Mucosa of stomach (tissue), 1 donor: Measurements from ENCODE around the gene TARS2.
A peak's percentile ranks its signal among the peaks of the same experiment; 100 is the strongest.

Source experiments
- H3K27me3 ChIP-seq: one replicate; pipeline ENCODE4 v1.7.0; 2013; ENCODE audit warnings: mild to moderate bottlenecking, low read length; ENCODE audit not compliant: control insufficient read depth, insufficient read depth
- H3K36me3 ChIP-seq: one replicate; pipeline ENCODE4 v1.7.0; 2013; ENCODE audit warnings: low read length; ENCODE audit not compliant: control insufficient read depth, insufficient read depth
- H3K4me1 ChIP-seq: one replicate; pipeline ENCODE4 v1.7.0; 2013; ENCODE audit warnings: mild to moderate bottlenecking, low read length; ENCODE audit not compliant: control insufficient read depth, insufficient read depth
- H3K4me3 ChIP-seq: one replicate; pipeline ENCODE4 v1.7.0; 2013; ENCODE audit warnings: low read length
- H3K9ac ChIP-seq: one replicate; pipeline ENCODE4 v1.7.0; 2013; ENCODE audit warnings: mild to moderate bottlenecking, low read length, moderate library complexity
- H3K9me3 ChIP-seq: one replicate; pipeline ENCODE4 v1.7.0; 2013; ENCODE audit warnings: mild to moderate bottlenecking, low read length, moderate library complexity; ENCODE audit not compliant: control insufficient read depth
- donor health status: Pancreatic carcinoma.

TARS2 gene

GRCh38 chr1:150477320-150477719 is 9.9 kb upstream of the TARS2 start:
- Histone ChIP-seq H3K4me1 (peaks cover 15% of the 10 kb centered on the region), H3K9ac (no peak overlapping the region)

DNA sequence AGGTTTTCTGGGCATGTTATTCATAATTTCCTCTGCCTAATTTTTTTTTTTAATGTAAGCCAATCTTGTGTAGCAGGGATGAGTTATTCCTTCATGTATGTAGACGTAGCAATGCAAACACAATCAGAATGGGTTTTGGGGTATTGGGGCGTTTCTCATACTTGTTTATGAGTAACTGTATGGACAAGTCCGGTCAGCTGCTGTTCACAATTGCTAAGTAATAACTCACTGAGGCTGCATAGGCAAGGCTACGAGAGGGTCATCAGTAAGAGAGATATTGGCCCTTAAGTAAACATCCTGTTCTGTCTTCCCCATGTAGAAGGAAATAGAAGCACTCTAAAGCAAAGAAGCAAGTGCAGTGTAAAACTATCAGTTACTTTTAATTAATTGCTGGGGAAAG is 9.5 kb upstream of the TARS2 start:
- Histone ChIP-seq H3K9ac (no peak overlapping the region), H3K36me3 (peaks cover 3% of the 10 kb centered on the region), H3K4me1 (peaks cover 15% of the 10 kb centered on the region), H3K9me3 (no peaks in the 10 kb centered on the region), H3K27me3 (no peaks in the 10 kb centered on the region), H3K4me3 (no peak overlapping the region)

More at GRCh38 chr1:150477320-150477719, 9.9 kb upstream of the TARS2 start:
- Histone ChIP-seq H3K9me3 (no peaks in the 10 kb centered on the region), H3K4me3 (no peak overlapping the region), H3K36me3 (peaks cover 6% of the 10 kb centered on the region), H3K27me3 (no peaks in the 10 kb centered on the region)

DNA sequence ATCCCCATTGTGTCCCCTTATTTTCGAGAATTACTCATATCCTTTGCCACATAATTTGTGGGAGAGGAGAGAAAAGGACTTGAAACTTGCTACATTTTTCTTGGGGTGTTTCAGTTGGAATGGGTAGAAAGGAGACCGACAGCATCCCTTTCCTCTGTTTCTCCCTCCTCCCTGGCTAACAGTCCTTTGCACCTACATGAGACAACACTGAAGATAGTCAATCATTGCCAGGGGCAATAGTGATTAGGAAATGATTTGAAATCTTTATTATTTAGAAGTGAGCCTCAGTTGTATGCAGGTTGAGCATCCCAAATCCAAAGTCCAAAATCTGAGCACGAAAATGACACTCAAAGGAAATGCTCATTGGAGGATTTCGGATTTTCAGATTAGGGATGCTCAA is 7.8 kb upstream of the TARS2 start:
- Histone ChIP-seq H3K9ac (no peak overlapping the region), H3K27me3 (no peaks in the 10 kb centered on the region), H3K9me3 (no peaks in the 10 kb centered on the region), H3K36me3 (no peaks in the 10 kb centered on the region), H3K4me3 (no peak overlapping the region), H3K4me1 (peaks cover 15% of the 10 kb centered on the region)

DNA sequence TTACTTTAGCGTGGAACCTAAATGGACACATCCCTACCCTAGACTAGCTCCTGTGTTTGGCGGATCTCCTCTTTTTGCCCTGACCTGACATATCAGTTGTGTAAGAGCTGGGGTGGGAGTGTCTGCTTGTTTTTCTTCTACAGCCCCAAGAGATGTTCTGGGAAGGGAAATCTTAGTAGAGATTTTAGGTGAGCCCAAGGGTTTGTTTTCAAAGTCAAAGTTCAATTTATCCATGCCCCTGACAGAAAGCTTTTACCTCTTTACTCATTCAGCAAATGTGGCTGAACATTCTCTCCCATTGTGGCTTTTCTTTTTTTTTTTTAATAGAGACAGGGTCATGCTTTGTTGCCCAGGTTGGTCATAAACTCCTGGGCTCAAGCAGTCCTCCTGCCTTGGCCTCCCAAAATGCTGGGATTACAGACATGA is 7.3 kb upstream of the TARS2 start:
- H3K4me1 ChIP-seq: peaks cover 15% of the 10 kb centered on the region
- H3K36me3 ChIP-seq: no peaks in the 10 kb centered on the region
- no peaks in the 10 kb centered on the region for H3K9me3 ChIP-seq
- no peak overlapping the region for H3K4me3 ChIP-seq
- H3K27me3 ChIP-seq: no peaks in the 10 kb centered on the region
- no peak overlapping the region for H3K9ac ChIP-seq

GRCh38 chr1:150484431-150484830 is 2.8 kb upstream of the TARS2 start:
- H3K4me3 ChIP-seq: no peak overlapping the region
- H3K9me3 ChIP-seq: no peaks in the 10 kb centered on the region
- H3K27me3 ChIP-seq: no peaks in the 10 kb centered on the region
- H3K4me1 ChIP-seq: peaks cover 8% of the 10 kb centered on the region
- H3K9ac ChIP-seq: no peak overlapping the region
- no peaks in the 10 kb centered on the region for H3K36me3 ChIP-seq

DNA sequence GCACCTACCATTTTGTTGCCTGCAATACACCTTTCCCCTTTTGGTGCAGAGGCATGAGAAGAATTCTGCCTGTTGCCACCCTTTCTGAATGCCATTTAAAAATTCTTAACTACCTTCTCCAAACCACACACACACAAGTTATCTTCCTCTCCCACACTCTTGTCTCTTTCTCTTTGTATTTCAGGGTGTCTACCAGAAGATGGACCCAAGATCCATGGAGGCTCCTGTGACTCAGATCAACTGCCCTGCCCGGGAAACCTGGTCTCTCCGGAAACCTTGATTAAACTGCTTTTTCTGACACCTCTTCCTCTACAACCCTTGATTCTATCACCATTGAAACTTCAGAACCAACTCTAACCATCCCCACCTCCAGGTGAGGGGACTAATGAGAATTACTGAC is 2.4 kb upstream of the TARS2 start:
- Histone ChIP-seq H3K9ac (no peak overlapping the region), H3K4me1 (peaks cover 8% of the 10 kb centered on the region), H3K9me3 (no peaks in the 10 kb centered on the region), H3K36me3 (no peaks in the 10 kb centered on the region), H3K27me3 (no peaks in the 10 kb centered on the region), H3K4me3 (no peak overlapping the region)

GRCh38 chr1:150487763-150488115 is 520 bp downstream of the TARS2 start:
- peaks cover 8% of the 10 kb centered on the region for H3K4me1 ChIP-seq
- peak overlapping the region; percentile 88 for H3K4me3 ChIP-seq
- no peaks in the 10 kb centered on the region for H3K9me3 ChIP-seq
- no peaks in the 10 kb centered on the region for H3K27me3 ChIP-seq
- peak overlapping the region; percentile 99 for H3K9ac ChIP-seq
- peaks cover 4% of the 10 kb centered on the region for H3K36me3 ChIP-seq

DNA sequence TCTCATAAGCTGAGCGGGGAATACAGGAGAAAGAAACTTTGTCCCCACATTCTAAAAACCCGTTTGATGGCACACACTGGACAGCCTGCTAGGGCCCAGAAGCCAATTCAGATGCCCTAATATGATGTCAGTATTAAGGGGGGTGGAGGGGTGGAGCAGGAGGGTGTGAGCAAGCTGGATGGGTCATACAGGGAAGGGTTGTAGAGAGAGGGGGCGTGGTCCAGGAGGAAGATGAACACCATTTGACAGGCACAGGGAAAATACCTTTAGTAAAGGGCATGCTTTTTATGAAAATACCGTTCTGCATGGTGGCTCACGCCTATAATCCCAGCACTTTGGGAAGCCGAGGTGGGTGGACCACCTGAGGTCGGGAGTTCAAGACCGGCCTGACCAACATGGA is 6.0 kb downstream of the TARS2 start:
- H3K36me3 ChIP-seq: peaks cover 4% of the 10 kb centered on the region
- peaks cover under 1% of the 10 kb centered on the region for H3K4me1 ChIP-seq
- H3K9me3 ChIP-seq: no peaks in the 10 kb centered on the region
- H3K4me3 ChIP-seq: no peak overlapping the region
- H3K9ac ChIP-seq: no peak overlapping the region
- no peaks in the 10 kb centered on the region for H3K27me3 ChIP-seq

DNA sequence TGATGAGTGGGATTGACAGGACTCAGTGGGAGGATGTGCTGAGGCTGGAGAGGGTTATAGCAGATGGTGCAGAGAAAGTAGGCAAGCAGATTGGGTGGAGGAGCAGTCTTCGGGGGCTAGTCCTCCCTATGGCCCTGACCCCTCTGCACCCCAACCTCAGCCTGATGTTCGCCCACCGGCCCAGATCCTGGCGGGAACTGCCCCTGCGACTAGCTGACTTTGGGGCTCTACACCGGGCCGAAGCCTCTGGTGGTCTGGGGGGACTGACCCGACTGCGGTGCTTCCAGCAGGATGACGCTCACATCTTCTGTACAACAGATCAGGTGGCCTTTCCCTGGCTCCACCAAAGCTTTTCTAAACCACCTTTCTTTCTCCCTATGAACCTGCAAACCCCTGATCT is 11.1 kb downstream of the TARS2 start:
- no peak overlapping the region for H3K4me3 ChIP-seq
- no peak overlapping the region for H3K9ac ChIP-seq
- H3K27me3 ChIP-seq: no peaks in the 10 kb centered on the region
- H3K36me3 ChIP-seq: no peaks in the 10 kb centered on the region
- H3K4me1 ChIP-seq: no peaks in the 10 kb centered on the region
- no peaks in the 10 kb centered on the region for H3K9me3 ChIP-seq

DNA sequence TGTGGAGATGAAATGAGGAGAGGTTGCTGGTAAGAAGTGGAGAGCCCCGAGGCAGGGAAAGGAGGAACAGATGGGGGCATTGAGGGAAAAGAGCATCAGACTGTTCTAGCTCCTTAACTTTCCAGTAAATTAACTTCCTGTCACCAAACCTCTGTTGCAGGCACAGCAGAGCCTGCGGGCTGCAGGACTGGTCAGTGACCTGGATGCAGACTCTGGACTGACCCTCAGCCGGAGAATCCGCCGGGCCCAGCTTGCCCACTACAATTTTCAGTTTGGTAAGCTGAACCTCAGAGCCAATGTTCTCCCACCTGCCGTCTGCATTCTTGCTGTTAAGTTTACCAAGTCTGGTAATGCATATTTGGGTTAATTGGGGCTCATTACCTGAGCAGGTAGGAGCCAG is 18.2 kb downstream of the TARS2 start:
- Histone ChIP-seq H3K36me3 (no peaks in the 10 kb centered on the region), H3K4me1 (peaks cover 15% of the 10 kb centered on the region), H3K9ac (no peak overlapping the region), H3K27me3 (no peaks in the 10 kb centered on the region), H3K9me3 (no peaks in the 10 kb centered on the region), H3K4me3 (no peak overlapping the region)

- Histone ChIP-seq H3K9me3 (no peaks in the 10 kb centered on the region), H3K27me3 (no peaks in the 10 kb centered on the region), H3K4me1 (peaks cover 18% of the 10 kb centered on the region), H3K36me3 (no peaks in the 10 kb centered on the region), H3K4me3 (no peak within 1 kb of the TSS), H3K9ac (peak within 1 kb of the TSS; percentile 54)
Observed at GRCh38 chr1:150507912-150508864, 21.0 kb downstream of the TARS2 start, which contains the start of gene ECM1. Gene ECM1 (plus strand): TSS chr1:150508109. CDS start chr1:150508210, 101 bp downstream.

DNA sequence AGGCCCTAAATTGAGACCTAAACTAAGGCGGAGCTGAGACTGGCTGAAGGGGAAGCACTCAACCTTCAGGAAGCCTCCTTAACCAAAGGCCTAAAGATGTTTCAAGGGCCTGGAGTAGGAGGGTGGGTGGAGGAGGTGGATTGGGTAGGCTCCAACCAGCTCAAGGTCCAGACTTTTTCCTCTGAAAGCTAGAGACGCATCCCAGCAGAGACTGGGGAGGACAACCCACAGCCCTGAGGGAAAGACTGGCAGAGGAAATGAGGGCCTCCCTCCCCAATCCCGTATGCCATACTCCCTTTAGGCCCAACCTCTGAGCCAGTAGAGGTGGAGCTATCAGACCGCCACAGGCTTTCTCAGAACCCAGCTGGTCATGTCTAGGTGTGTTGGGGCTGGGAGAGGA is 21.8 kb downstream of the TARS2 start:
- Histone ChIP-seq H3K4me3 (no peak overlapping the region), H3K36me3 (no peaks in the 10 kb centered on the region), H3K9me3 (no peaks in the 10 kb centered on the region), H3K27me3 (no peaks in the 10 kb centered on the region), H3K9ac (peak overlapping the region; percentile 54), H3K4me1 (peaks cover 23% of the 10 kb centered on the region)
